ENCODE measurements around the gene EPHA3.

EPHA3 gene

DNA sequence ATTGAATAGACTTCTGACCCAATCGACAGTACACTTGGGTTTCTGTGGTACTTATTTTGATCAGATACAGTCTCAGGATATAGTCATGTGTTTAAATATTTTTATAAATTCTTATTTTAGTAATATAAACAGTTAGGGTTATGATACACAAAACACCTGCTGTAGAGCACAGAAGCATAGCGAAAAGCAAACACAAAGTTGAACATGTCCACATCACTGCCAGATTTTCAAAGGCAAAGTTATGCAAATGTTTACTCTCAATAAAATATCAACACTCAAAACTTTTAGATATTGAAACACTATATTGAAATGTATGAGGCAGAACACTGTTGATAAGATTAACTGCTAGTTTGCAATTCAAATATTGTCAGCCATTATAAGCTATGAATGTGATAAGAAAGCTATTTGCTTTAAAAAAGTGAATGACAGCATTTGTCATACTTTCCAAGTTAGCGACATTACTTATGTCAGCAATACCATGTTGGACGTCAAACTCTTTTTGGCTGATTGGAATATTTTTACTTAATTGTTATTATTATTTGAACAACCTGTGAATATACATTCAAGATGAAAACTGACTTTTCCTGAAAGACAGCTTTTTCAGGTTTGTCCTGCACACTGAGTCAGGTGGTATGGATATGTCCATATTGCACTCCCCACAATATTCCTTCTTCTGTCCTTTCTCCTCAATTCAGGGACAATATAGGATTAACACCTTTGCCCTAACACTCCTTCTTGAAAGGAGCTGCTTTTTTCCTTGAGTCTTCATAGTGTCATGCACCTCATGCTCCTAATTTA is 367.1 kb downstream of the EPHA3 start:
- DNase-seq: no peak

DNA sequence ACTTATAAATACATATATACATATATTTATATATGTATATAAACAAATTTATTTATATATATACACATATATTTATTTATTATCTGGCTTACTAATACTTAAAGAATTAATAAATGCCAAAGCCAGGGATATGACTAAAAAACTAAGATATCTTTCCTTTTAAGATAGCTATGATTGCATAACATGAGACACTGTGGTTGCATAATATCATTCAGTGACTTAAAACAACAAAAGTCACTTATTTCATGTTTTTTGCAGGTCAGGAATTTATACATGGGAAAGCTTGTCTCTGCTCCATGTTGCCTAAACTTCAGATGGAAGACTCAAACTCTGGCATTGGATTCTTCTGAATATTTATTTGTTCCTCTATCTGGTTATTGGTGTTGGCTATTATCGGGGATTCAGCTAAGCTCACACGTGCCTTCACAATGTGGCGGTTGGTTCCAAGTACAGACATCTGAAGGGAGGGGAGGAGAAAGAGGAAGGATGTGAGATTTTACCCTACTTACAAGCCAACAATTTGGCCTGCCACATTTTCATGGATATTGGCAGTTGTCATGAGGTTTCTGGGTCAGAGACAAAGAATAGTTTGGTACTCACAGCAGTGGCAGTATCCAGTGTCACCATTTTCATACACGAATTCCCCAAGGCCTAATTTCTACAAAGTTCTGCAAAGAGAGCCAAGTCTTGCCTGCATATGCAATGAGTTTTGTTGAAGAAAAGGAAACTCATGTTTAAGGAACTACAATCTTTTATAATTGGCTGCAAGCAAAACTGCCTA is 381.6 kb downstream of the EPHA3 start:
- no peak for DNase-seq

DNA sequence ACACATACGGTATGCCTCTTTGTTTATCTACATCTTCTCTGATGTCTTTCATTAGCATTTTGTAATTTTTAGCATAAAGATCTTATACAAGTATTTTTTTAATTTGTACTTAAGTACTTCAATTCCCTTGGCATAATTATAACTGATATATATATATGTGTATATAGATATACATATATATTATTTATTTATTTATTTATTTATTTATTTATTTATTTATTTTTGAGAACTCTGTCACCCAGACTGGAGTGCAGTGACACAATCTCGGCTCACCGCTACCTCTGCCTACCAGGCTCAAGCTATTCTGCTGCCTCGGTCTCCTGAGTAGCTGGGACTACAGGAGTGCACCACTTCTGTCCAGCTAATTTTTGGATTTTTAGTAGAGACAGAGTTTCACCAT is 382.7 kb downstream of the EPHA3 start:
- no peak for DNase-seq

DNA sequence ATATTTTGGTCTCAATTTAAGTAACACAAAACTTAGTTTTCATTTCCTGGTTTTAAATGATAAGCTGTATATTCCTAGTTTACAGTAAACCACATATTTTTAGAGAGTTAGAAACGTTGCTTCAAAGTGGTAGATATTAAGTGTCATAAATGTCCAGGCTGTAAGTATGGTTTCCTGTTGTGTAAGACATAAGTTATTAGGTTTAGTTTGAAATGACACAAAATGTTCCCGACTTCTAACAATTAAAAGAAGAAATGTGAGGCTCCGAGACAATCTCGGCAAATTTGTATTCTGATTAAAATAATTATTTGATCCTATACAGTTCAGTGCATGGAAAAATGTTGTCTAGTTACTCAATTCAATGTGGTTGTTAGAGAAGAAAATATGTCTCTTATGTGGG is 387.3 kb downstream of the EPHA3 start:
- no peak for DNase-seq

DNA sequence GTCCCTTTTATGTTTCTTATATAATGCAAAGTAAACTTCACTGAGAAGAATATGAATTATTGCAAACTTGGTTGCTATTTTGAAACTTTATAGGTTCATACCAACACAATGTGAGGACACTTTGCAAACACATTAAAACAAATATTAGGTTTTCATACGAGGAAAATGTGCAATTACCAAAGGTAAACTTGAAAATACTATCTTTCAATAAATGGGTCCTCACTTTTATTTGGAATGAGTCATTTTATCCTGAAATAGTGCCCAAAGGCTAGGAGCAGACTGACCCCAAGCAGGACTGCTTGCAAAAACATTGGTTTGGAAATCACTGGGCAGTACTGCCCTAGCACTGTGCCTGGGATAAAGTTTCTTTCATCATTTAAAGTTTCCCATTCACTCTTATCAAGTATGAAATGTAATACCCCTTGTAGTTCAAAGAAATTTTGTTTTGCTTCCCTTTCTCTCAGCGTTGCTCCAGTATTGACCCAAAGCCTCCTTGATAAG is 396.5 kb downstream of the EPHA3 start:
- DNase-seq: no peak

DNA sequence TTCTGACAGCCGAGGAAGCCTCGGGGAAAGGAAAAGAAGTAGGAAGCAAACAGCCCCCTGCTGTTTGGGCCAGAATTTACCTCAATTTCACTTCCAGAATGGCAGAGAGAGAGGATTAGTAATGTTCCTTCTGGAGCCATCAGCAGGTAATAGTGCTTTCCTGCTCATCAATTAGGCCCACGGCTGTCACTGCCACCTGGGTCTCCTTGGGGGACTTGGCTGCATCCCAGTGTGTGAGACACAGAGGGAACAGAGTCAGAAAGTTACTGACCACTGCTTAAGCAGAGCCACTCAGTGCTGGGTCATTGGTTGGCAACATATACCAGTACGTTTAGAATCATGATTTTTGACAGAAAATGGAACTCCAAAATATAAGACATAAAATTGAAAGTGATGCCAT is 397.0 kb downstream of the EPHA3 start:
- no peak for DNase-seq

DNA sequence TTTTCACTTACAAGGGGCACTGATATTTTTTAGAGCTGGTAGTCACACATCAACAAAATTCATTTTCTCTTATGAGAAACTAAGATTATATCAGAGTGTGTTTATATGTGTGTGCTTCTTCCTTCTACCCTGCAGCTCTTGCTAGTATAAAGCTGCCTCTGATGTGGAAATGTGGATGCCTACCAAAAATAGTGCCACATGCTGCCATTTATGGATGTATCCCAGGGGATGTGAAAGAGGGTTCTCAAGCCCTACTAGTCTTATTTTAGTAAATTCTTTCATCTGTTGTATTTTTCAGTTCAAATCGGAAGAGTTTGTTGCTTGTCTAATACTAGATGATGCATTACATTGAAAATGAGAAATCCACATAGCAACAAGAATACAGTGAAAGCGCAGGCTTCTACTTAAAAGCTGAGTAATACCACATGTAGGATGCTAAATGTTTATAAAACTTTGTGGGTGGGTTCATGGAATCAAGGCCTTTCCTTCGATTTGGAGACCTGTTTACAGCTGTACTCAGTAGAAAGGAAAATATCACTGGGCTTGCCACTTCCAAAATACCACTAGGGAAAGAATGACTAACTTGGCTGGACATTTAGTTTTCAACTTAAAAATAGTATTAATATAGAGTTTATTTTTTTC is 399.2 kb downstream of the EPHA3 start:
- no peak for DNase-seq

DNA sequence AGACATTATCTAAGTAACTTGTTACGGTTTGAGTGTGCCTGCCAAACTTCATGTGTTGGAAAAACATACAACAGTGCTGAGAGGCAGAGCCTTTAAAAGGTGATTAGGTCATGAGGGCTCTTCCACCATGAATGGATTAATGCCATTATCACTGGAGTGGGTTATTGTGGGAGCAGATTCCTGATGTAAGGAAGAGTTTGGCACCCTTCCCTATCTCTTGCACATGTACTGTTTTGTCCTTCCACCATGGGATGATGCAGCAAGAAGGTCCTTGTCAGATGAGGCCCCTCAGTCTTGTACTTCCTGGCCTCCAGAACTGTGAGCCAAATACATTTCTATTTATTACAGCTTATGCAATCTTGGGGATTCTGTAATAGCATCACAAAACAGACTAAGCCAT is 413.9 kb downstream of the EPHA3 start:
- DNase-seq: peak; percentile 12

DNA sequence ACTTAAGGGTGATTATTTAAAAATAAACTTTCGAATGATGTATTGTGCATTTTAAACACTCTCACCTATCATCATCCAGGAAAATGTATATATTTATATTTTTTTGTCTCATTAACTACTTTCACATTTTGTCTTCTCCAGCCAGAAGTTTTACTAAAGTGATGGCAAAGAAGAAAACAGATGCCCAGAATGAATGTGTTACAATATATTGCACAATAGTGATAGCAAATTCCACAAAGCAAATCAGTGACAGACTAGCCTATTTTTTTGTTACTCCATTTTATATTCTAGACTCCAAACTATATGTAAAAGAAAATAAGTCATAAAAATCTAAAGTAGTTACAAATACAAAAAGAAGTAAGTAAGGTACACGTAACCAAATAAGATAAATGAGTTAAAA is 414.7 kb downstream of the EPHA3 start:
- no peak for DNase-seq

DNA sequence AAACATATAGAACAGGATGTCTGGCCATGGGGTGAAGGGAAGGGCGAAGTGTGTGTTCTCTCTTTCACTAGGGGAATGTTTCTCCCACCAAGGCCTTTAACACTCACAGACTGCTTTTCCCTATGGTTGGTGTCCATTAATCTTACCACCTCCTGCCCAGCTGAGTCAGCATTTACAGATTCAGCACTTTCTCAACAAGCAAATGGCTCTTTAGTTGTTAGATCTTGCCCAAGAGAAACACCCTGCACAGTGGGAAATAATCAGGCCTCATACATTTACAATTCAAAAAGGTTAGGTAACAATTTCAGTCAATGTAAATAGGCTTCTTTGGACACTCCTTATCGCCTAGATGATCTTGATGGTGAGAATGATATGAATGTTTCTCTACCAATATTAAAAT is 418.2 kb downstream of the EPHA3 start:
- no peak for DNase-seq

DNA sequence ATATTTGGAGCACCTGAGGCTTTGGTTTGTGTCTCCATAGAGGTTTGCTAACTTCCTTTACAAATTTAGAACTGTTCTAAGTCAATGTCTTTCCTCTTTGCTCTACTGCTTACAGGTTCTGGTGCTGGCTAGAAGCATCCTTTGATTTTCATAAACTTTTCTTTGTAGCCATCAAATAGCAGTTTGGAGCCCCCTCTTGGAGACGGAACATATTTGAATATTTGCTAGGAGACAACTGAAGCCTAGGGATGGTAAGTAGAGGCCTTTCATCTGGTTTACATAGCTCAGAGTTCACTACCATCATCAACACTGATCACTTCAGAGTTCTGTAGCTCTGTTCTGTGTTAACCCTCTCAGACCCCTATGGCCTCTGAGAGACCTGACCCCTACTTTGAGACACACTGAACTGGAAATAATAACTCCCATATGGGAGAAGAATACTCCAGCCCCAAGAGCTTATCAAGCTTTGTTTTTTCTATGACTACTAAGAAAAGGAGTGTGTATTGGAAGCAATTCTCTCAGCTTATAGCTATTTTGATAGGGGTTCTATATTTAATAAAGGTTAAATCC is 420.4 kb downstream of the EPHA3 start:
- DNase-seq: no peak
